Adrenal gland (tissue), 12 donors: ENCODE results near the gene MAPKAP1. TPM values are rescaled to one million over a fixed set of nuclear protein-coding genes. Genes with fewer than 3 reads are reported as not detected.
A peak's percentile ranks its signal among the peaks of the same experiment; 100 is the strongest.

Experiments
- DNase-seq, 7 donors: peaks; one replicate each; pipeline ENCODE4 v3.0.0-alpha.2; 2019 to 2020
- H3K27ac ChIP-seq, 5 donors: fragments of 200-600 bp; sonication (generic) in 4 of 5; 1 replicate in 3 of 5; 2 replicates in 2 of 5; pipeline versions ENCODE4 v1.5.1 to v1.8.0; 2016 to 2020; ENCODE audit warnings: mild to moderate bottlenecking in 1 of 5
- H3K27me3 ChIP-seq: fragments of 200-600 bp; 2 replicates; pipeline ENCODE4 v1.8.0; 2021
- H3K36me3 ChIP-seq, 2 donors: fragments of 200-600 bp; replicated peaks in 1 of 2; 1 replicate in 1 of 2; 2 replicates in 1 of 2; pipeline versions ENCODE4 v1.5.1 to v1.8.0; 2018 to 2022
- H3K4me1 ChIP-seq, 2 donors: fragments of 200-600 bp; replicated peaks in 1 of 2; 1 replicate in 1 of 2; 2 replicates in 1 of 2; pipeline versions ENCODE4 v1.5.1 to v1.8.0; 2018 to 2021
- H3K4me3 ChIP-seq, 4 donors: fragments of 200-600 bp; sonication (generic) in 3 of 4; one replicate each; pipeline ENCODE4 v1.5.1; 2016 to 2018
- H3K9me3 ChIP-seq, 3 donors: fragments of 200-600 bp; sonication (generic) in 1 of 3; replicated peaks in 1 of 3; 1 replicate in 2 of 3; 2 replicates in 1 of 3; pipeline versions ENCODE4 v1.5.1 to v1.8.0; 2016 to 2021
- CTCF ChIP-seq, 6 experiments: fragments of 450-650 bp in 4 of 6; fragments of 200-600 bp in 2 of 6; sonication (generic) in 1 of 6; IDR thresholded peaks; 1 replicate in 5 of 6; 2 replicates in 1 of 6; pipeline versions ENCODE4 v1.5.1 to v1.8.0; 2016 to 2021; ENCODE audit warnings: antibody characterized with exemption in 6 of 6, mild to moderate bottlenecking in 2 of 6, moderate library complexity in 1 of 6
- POLR2A ChIP-seq, 2 donors: fragments of 450-650 bp; IDR thresholded peaks; one replicate each; pipeline ENCODE4 v1.6.1; 2017; ENCODE audit warnings: antibody characterized with exemption in 2 of 2, mild to moderate bottlenecking in 2 of 2, moderate library complexity in 1 of 2
- WGBS, 4 donors: extraction: QIAGEN DNeasy Blood & Tissue Kit in 2 of 4; methylation state at CpG; one replicate each; pipeline versions ENCODE4 v1.1.5 to v1.1.7; 2013 to 2017; 5-methylcytosine and 5-hydroxymethylcytosine counted together
- intact Hi-C, 2 donors: fragments of 100-400 bp; cut with DNase I; formaldehyde crosslinking; loops; one replicate each; pipeline versions ENCODE4 v1.14.1 to v1.15.0; 2022 to 2023
- polyA plus RNA-seq, 3 donors: library from polyadenylated mRNA; stranded (reverse); fragments of 200-250 nt in 2 of 3; fragments of 350-450 nt in 1 of 3; fragmentation: Illumina TruSeq in 1 of 3; extraction: RNeasy Lipid Tissue Mini Kit (QIAGEN cat#74804) in 1 of 3; gene quantifications; one replicate each; pipeline ENCODE4 v1.2.3, GENCODE V29; 2013 to 2014
- total RNA-seq, 9 donors: library from RNA; depleted of rRNA in 4 of 9; stranded (reverse); fragments of >200 nt in 4 of 9; fragments of 120-200 nt in 1 of 9; fragmentation: NEBNext Ultra II Directional in 1 of 9; extraction: Animal tissue kit (Norgen Biotek cat#: 25700) in 1 of 9; gene quantifications; one replicate each; pipeline versions ENCODE4 v1.1.0 to v1.2.4, GENCODE V29; 2013 to 2023
- donor health status: healthy with polysubstance abuse.
- donor health status: Bipolar disorder and iron deficiency.
- donor health status: DM: yes; HTN: yes; CAD: no.
- donor health status: DM: no; HTN: no; CAD: no.
- donor health status: DM: no; HTN: no; CAD: no.
- donor health status: DM: yes; HTN: yes; CAD: no.

Gene MAPKAP1
- total and polyA plus RNA-seq, 12 donors, result 72.2 to 156 (median 94.9) TPM

- intact Hi-C loops, result no loop called here
- H3K4me3 ChIP-seq, result no peak overlapping the region
- no peak overlapping the region for H3K27ac ChIP-seq
- H3K4me1 ChIP-seq, result peaks cover 0 to 20% of the 10 kb centered on the region in 2 donors
- H3K36me3 ChIP-seq, result no peaks in the 10 kb centered on the region
- DNase-seq, result no peak
- no peak for TF ChIP-seq CTCF (IDR thresholded peaks at IDR 0.05)
- TF ChIP-seq POLR2A (IDR thresholded peaks at IDR 0.05), result no peak
- no peaks in the 10 kb centered on the region for H3K27me3 ChIP-seq
- H3K9me3 ChIP-seq, result no peaks in the 10 kb centered on the region
Observed at GRCh38 chr9:125529107-125529506, 177.9 kb downstream of the MAPKAP1 start.

- H3K9me3 ChIP-seq, result no peaks in the 10 kb centered on the region
- no peak overlapping the region for H3K27ac ChIP-seq
- H3K4me3 ChIP-seq, result no peak overlapping the region
- no peaks in the 10 kb centered on the region for H3K36me3 ChIP-seq
- H3K4me1 ChIP-seq, result peaks cover 7 to 32% of the 10 kb centered on the region in 2 donors
- WGBS, 4 donors, result 89 to 95% (median 90%) methylated on average over 9 of the region's 9 CpGs
- no peak for DNase-seq
- no peaks in the 10 kb centered on the region for H3K27me3 ChIP-seq
- intact Hi-C loops, result no loop called here
- TF ChIP-seq POLR2A (IDR thresholded peaks at IDR 0.05) (no peak), CTCF (IDR thresholded peaks at IDR 0.05) (no peak)
Observed at GRCh38 chr9:125527471-125528002, 179.5 kb downstream of the MAPKAP1 start.

- TF ChIP-seq POLR2A (IDR thresholded peaks at IDR 0.05), result no peak
- no peak for TF ChIP-seq CTCF (IDR thresholded peaks at IDR 0.05)
- no peaks in the 10 kb centered on the region for H3K27me3 ChIP-seq
- DNase-seq, result peak in 1 of 7 donors; percentile 27
- 77 to 79% (median 78%) methylated on average over 6 of the region's 6 CpGs for WGBS, 4 donors
- peaks cover 22 to 46% of the 10 kb centered on the region in 2 donors for H3K4me1 ChIP-seq
- no peaks in the 10 kb centered on the region for H3K9me3 ChIP-seq
- H3K27ac ChIP-seq, result no peak overlapping the region
- no peaks in the 10 kb centered on the region for H3K36me3 ChIP-seq
- H3K4me3 ChIP-seq, result no peak overlapping the region
- intact Hi-C loops, result no loop called here
Observed at GRCh38 chr9:125525921-125526631, 180.9 kb downstream of the MAPKAP1 start.

DNA sequence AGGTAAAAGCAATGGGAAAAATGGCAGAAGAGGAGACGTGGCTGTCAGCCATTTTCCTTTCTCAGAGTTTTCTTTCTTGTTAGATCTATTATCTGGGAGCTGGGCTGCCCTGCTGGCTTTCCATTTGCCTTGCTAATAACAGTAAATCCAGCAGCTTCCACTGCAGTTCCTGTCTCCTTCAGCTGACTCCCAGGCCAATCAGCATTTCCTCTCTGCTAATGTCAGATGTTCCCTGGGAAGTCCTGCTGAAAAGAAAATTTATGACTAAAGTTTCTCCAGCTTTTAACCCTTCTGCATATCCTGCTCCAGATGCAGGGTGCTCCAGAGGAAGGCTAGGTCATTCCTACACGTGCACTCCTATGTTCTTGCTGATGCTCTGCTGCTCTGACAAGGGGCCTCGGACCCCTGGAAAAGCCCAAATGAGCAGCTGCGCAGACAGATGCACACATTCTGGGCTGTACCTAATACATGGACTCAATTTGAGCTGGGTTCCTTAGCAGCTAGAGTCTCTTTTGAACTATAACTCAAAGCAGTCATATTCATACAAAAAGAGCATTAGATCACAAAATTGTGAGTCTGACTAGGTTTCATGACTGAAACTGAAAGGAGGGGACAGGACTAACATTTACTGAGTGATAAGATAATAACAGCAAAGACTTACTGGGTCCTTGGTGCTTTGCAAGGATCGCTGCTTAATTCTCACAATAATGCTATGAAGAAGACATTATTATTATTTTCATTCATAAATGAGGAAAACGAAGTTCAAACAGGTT is 182.2 kb downstream of the MAPKAP1 start:
- Histone ChIP-seq H3K27me3 (no peaks in the 10 kb centered on the region), H3K36me3 (no peaks in the 10 kb centered on the region), H3K4me1 (peaks cover 23 to 46% of the 10 kb centered on the region in 2 donors), H3K9me3 (no peaks in the 10 kb centered on the region), H3K4me3 (no peak overlapping the region), H3K27ac (peak overlapping the region in 2 of 5 donors; percentile 2 to 12)
- intact Hi-C loops, result no loop called here
- WGBS, 4 donors, result 80 to 87% (median 82%) methylated on average over 6 of the region's 6 CpGs
- TF ChIP-seq CTCF (IDR thresholded peaks at IDR 0.05), result no peak
- TF ChIP-seq POLR2A (IDR thresholded peaks at IDR 0.05), result no peak
- peak in 1 of 7 donors; percentile 15 for DNase-seq
